ENCODE data around the gene FAM24B.

GRCh38 chr10:122875843-122876466, 3.4 kb downstream of the FAM24B start:
- TF ChIP-seq, protein P1, sequence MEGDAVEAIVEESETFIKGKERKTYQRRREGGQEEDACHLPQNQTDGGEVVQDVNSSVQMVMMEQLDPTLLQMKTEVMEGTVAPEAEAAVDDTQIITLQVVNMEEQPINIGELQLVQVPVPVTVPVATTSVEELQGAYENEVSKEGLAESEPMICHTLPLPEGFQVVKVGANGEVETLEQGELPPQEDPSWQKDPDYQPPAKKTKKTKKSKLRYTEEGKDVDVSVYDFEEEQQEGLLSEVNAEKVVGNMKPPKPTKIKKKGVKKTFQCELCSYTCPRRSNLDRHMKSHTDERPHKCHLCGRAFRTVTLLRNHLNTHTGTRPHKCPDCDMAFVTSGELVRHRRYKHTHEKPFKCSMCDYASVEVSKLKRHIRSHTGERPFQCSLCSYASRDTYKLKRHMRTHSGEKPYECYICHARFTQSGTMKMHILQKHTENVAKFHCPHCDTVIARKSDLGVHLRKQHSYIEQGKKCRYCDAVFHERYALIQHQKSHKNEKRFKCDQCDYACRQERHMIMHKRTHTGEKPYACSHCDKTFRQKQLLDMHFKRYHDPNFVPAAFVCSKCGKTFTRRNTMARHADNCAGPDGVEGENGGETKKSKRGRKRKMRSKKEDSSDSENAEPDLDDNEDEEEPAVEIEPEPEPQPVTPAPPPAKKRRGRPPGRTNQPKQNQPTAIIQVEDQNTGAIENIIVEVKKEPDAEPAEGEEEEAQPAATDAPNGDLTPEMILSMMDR (IDR thresholded peaks at IDR 0.05) = no peak
- TF ChIP-seq POLR2AphosphoS5 (IDR thresholded peaks at IDR 0.05; ENCODE audit: insufficient read depth in 1 of 2, low read depth in 1 of 2) = no peak
